HepG2 (cell line): Measurements from ENCODE around the gene RNPEPL1. TPM values are rescaled to one million over a fixed set of nuclear protein-coding genes. Genes with fewer than 3 reads are reported as not detected.

Experiments used
- ATAC-seq: fragments of 200-7000 bp; cut with Tn5 transposase; 3 replicates; pipeline ENCODE4 v1.9.1; 2020; ENCODE audit warnings: mild to moderate bottlenecking, moderate library complexity
- BruUV-seq: library from RNA; stranded (reverse); fragments of 400-500 nt; replicated peaks from 2 replicates; lab custom pipeline; 2021; lab: Mats Ljungman, UMichigan
- CTCF ChIA-PET: fragments of 300-600 bp; formaldehyde crosslinking; extraction: SDS; loops from one replicate; lab custom pipeline; 2021; ENCODE audit warnings: low total read pairs, inconsistent platforms, low intra/inter-chr PET ratio; lab: Yijun Ruan, JAX
- POLR2A ChIA-PET: fragments of 350-600 bp; sonication (Branson Sonifier 250); formaldehyde crosslinking; loops from one replicate; lab custom pipeline; 2020; ENCODE audit warnings: antibody characterized with exemption, inconsistent platforms; lab: Yijun Ruan, JAX
- DNase-seq: peaks from one replicate; pipeline ENCODE4 v3.0.0-alpha.2; 2015; ENCODE audit warnings: low spot score
- FAIRE-seq: peaks from 3 replicates; lab custom pipeline; 2011; peaks lifted over from hg19 to GRCh38; lab: Jason Lieb, UNC
- H2AFZ ChIP-seq: one replicate; pipeline ENCODE4 v1.6.1; 2011; ENCODE audit warnings: low read length, inconsistent platforms
- H3K27ac ChIP-seq: fragments of 300-600 bp; 3 replicates; pipeline ENCODE4 v1.8.0; 2011; ENCODE audit warnings: mixed run types, mild to moderate bottlenecking, mixed read lengths, low read length, inconsistent platforms; ENCODE audit not compliant: insufficient read depth; ENCODE audit errors: extremely low read length
- H3K27me3 ChIP-seq, 2 experiments: fragments of 200-600 bp in 1 of 2; 2 replicates in 1 of 2; 3 replicates in 1 of 2; pipeline versions ENCODE4 v1.6.0 to v1.8.0; 2011; ENCODE audit warnings: low read length in 2 of 2, mild to moderate bottlenecking in 2 of 2, moderate library complexity in 2 of 2, inconsistent platforms in 1 of 2; ENCODE audit not compliant: insufficient read depth in 2 of 2, control insufficient read depth in 1 of 2
- H3K36me3 ChIP-seq, 2 experiments: fragments of 200-600 bp in 1 of 2; replicated peaks in 1 of 2; 2 replicates in 1 of 2; 3 replicates in 1 of 2; pipeline versions ENCODE4 v1.5.1 to v1.8.0; 2011; ENCODE audit warnings: low read length in 2 of 2, inconsistent platforms in 1 of 2; ENCODE audit not compliant: insufficient read depth in 2 of 2, control insufficient read depth in 1 of 2
- H3K4me1 ChIP-seq: 2 replicates; pipeline ENCODE4 v1.5.1; 2012; ENCODE audit warnings: low read length, inconsistent platforms; ENCODE audit not compliant: insufficient read depth
- H3K4me2 ChIP-seq: 2 replicates; pipeline ENCODE4 v1.6.0; 2011; ENCODE audit warnings: low read depth, low read length, inconsistent platforms
- H3K4me3 ChIP-seq, 3 experiments: fragments of 200-600 bp in 1 of 3; sonication (generic), shearing (Covaris generic) in 1 of 3; replicated peaks in 1 of 3; 2 replicates each; pipeline ENCODE4 v1.5.1; 2011 to 2016; ENCODE audit warnings: low read length in 3 of 3, inconsistent platforms in 2 of 3, low read depth in 2 of 3, mild to moderate bottlenecking in 2 of 3, control low read depth in 1 of 3, mixed read lengths in 1 of 3; ENCODE audit not compliant: insufficient read depth in 1 of 3
- H3K79me2 ChIP-seq: one replicate; pipeline ENCODE4 v1.6.1; 2011; ENCODE audit warnings: low read length, inconsistent platforms; ENCODE audit not compliant: insufficient read depth
- H3K9ac ChIP-seq: 2 replicates; pipeline ENCODE4 v1.6.0; 2011; ENCODE audit warnings: mild to moderate bottlenecking, low read depth, low read length, inconsistent platforms; ENCODE audit not compliant: insufficient read depth
- H3K9me3 ChIP-seq: 2 replicates; pipeline ENCODE4 v1.5.1; 2012; ENCODE audit warnings: mild to moderate bottlenecking, low read length
- H4K20me1 ChIP-seq: 2 replicates; pipeline ENCODE4 v1.6.0; 2011; ENCODE audit warnings: inconsistent platforms, mild to moderate bottlenecking, low read length, moderate library complexity; ENCODE audit not compliant: insufficient read depth
- AGO1 ChIP-seq: fragments of 200-400 bp; formaldehyde crosslinking; IDR thresholded peaks from 2 replicates; pipeline ENCODE4 v1.6.1; 2017; ENCODE audit warnings: mild to moderate bottlenecking, low read depth, low read length, moderate library complexity; ENCODE audit not compliant: poor library complexity, severe bottlenecking
- AGO2 ChIP-seq: fragments of 200-400 bp; formaldehyde crosslinking; optimal IDR thresholded peaks from 2 replicates; pipeline ENCODE3; 2017; ENCODE audit warnings: mild to moderate bottlenecking, low read depth, low read length, moderate library complexity
- ESRRA ChIP-seq: sonication (generic); formaldehyde crosslinking; IDR thresholded peaks from 2 replicates; pipeline ENCODE4 v1.5.1; 2020; ENCODE audit warnings: mild to moderate bottlenecking, low read depth, missing genetic modification reagents
- EZH2 ChIP-seq: conservative IDR thresholded peaks from 2 replicates; pipeline ENCODE4 v1.6.1; 2012; ENCODE audit warnings: mild to moderate bottlenecking, low read depth, low read length, moderate library complexity
- JUN ChIP-seq: sonication (generic); formaldehyde crosslinking; IDR thresholded peaks from 2 replicates; pipeline ENCODE4 v1.4.0; 2020; ENCODE audit warnings: mild to moderate bottlenecking, missing genetic modification reagents
- MLXIP ChIP-seq: sonication (generic); formaldehyde crosslinking; IDR thresholded peaks from 2 replicates; pipeline ENCODE4 v1.9.0; 2021; ENCODE audit warnings: missing genetic modification reagents, borderline replicate concordance
- PCBP1 ChIP-seq: fragments of 200-400 bp; formaldehyde crosslinking; IDR thresholded peaks from 2 replicates; pipeline ENCODE4 v1.6.1; 2017; ENCODE audit warnings: mild to moderate bottlenecking, low read depth, low read length, borderline replicate concordance
- POLR2G ChIP-seq: fragments of 200-400 bp; formaldehyde crosslinking; IDR thresholded peaks from 2 replicates; pipeline ENCODE4 v1.6.1; 2018; ENCODE audit warnings: mild to moderate bottlenecking, low read depth, low read length, moderate library complexity
- ZBTB40 ChIP-seq, 2 experiments: fragments of 450-650 bp in 1 of 2; sonication (generic) in 1 of 2; formaldehyde crosslinking in 1 of 2; IDR thresholded peaks; 2 replicates each; pipeline versions ENCODE4 v1.6.1 to v1.8.0; 2016 to 2022; ENCODE audit warnings: antibody characterized with exemption in 1 of 2, mild to moderate bottlenecking in 1 of 2, missing genetic modification reagents in 1 of 2
- ZNF75D ChIP-seq: sonication (generic); formaldehyde crosslinking; IDR thresholded peaks from 2 replicates; pipeline ENCODE4 v1.8.1; 2023; ENCODE audit warnings: missing genetic modification reagents, mild to moderate bottlenecking, borderline replicate concordance
- WGBS: methylation state at CpG from one replicate; pipeline ENCODE4 v1.1.6; 2017; ENCODE audit warnings: low lambda C conversion rate; 5-methylcytosine and 5-hydroxymethylcytosine counted together
- in situ Hi-C: cut with HindIII; loops from 2 replicates; pipeline ENCODE4 v1.10.0; 2017; ENCODE audit warnings: low pct_unique_long_range_greater_than_20kb; ENCODE audit not compliant: extremely low pct_ligation_motif_present
- intact Hi-C: fragments of 100-400 bp; cut with micrococcal nuclease; formaldehyde crosslinking; loops from one replicate; pipeline ENCODE4 v1.10.0; 2022; ENCODE audit not compliant: unreplicated experiment
- polyA plus RNA-seq, 8 experiments: library from polyadenylated mRNA; depleted of rRNA in 3 of 8; stranded (reverse) in 7 of 8; unstranded in 1 of 8; fragments of >200 nt; fragmentation: Illumina TruSeq in 4 of 8; extraction: Trizol in 4 of 8; gene quantifications; 2 replicates each; pipeline versions ENCODE4 v1.2.1 to v1.2.3, GENCODE V29; 2011 to 2016; ENCODE audit warnings: low read depth in 4 of 8, missing spikeins in 1 of 8, mixed read lengths in 1 of 8; ENCODE audit not compliant: insufficient read depth in 1 of 8
- total RNA-seq, 5 experiments: library from RNA; depleted of rRNA; stranded (reverse); fragments of >200 nt; fragmentation: Illumina TruSeq; extraction: Trizol; gene quantifications; 2 replicates each; pipeline ENCODE4 v1.2.3, GENCODE V29; 2016; ENCODE audit warnings: low read depth in 1 of 5

Gene RNPEPL1
- total and polyA plus RNA-seq, 2 of the 13 experiments (the other 11 are each of a cell fraction or from before 2014, with no cell fraction given) = 13.0 to 18.0 TPM

- no TSS peak for BruUV-seq
- Histone ChIP-seq H3K27me3 (no peaks in the 10 kb centered on the region), H3K4me1 (peaks cover 27% of the 10 kb centered on the region), H3K9me3 (no peaks in the 10 kb centered on the region), H3K36me3 (peaks cover 0 to 14% of the 10 kb centered on the region in 2 experiments; a peak in 3 of 5 replicates), H3K79me2 (peaks cover 6% of the 10 kb centered on the region), H3K4me2 (no peak overlapping the region), H3K4me3 (no peak overlapping the region), H3K27ac (no peak overlapping the region), H3K9ac (no peak overlapping the region), H4K20me1 (peaks cover 3% of the 10 kb centered on the region; the same call in 1 of the 2 replicates), H2AFZ (no peak overlapping the region)
- DNase-seq = no peak
- ChIA-PET CTCF (no interaction called here), POLR2A (interaction anchor here (1.1 to 1.7 kb wide), 2 partner anchors 8 to 30 kb away, joined by 3 to 5 read pairs; no protein-coding TSS in a partner anchor)
- 94% methylated on average over 15 of the region's 21 CpGs for WGBS
- intact Hi-C loops (no loop called here), in situ Hi-C loops (loop anchor here (25.0 kb wide), 1 partner anchor 638 kb away; no protein-coding TSS in a partner anchor)
- no peak for FAIRE-seq
- ATAC-seq = no peak
- peak; percentile 14 for TF ChIP-seq AGO2
- peak; percentile 60 for TF ChIP-seq AGO1
- TF ChIP-seq ESRRA (CRISPR knock-in tag) = no peak
- TF ChIP-seq EZH2 = no peak
- no peak for TF ChIP-seq JUN (CRISPR knock-in tag)
- peak; percentile 23; the same call in 1 of the 2 replicates for TF ChIP-seq POLR2G
- TF ChIP-seq ZBTB40 (IDR thresholded peaks at IDR 0.05) = no peak
- TF ChIP-seq ZBTB40 (CRISPR knock-in tag; IDR thresholded peaks at IDR 0.05) = 0 out of 2 replicates have a peak, but pooled peaks have one; percentile 13
- TF ChIP-seq PCBP1 = 0 out of 2 replicates have a peak, but pooled peaks have one; percentile 28
- TF ChIP-seq ZNF75D (CRISPR knock-in tag) = no peak
- TF ChIP-seq MLXIP (CRISPR knock-in tag) = no peak
These were observed 6.3 kb downstream of the RNPEPL1 start for GRCh38 chr2:240574386-240575100.
